ENCODE measurements around the gene GAPT.

Gene GAPT

DNA sequence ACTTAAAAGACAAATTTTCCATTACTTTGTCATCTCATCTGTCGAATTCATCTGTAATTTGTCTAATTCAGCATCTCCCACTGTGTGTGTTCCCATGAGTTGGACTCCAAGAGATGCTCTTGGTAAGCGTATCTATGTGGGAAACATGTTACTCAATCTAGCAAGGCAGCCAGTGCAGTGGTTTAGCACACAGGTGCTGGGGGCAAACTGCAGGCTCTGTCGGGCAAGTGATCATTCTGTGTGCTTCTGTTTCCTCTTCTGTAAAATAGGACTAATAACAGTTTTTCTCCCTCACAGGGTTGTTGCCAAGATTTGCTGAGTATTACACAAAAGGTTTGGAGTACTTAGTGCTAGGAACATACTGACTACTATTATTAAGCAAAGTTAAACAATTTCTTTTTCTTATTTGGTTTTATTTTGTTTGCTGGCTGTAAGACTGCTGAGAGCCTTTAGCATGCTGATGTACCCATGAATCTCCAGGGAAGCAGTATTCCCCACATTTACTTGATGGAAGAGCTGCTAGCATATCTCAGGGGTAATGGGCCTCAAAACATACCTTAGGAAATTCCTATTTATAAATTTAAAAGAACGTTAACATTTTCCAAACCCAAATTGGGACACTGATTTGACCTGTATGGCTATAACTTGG lies 709 bp upstream of the GAPT start:
- Histone ChIP-seq H3K9ac (ENCODE audit: low read length) (no peak overlapping the region), H3F3A (ENCODE audit: insufficient read depth) (no peaks in the 10 kb centered on the region), H3K4me3 (ENCODE audit: insufficient read depth, low read length, poor library complexity, severe bottlenecking) (no peak overlapping the region), H3K9me2 (replicated peaks; ENCODE audit: insufficient read depth, low read length) (no peaks in the 10 kb centered on the region), H3K27me3 (ENCODE audit: low read length) (no peaks in the 10 kb centered on the region), H3K27ac (ENCODE audit: low read depth, low read length) (peak overlapping the region; percentile 57), H2AFZ (ENCODE audit: low read depth, low read length, severe bottlenecking) (peak overlapping the region; percentile 52), H3K79me2 (ENCODE audit: insufficient read depth, low read length) (no peaks in the 10 kb centered on the region), H3K4me2 (ENCODE audit: low read depth, low read length, poor library complexity, severe bottlenecking) (peak overlapping the region; percentile 91), H4K20me1 (ENCODE audit: low read depth, low read length) (no peaks in the 10 kb centered on the region), H3K9me3 (ENCODE audit: insufficient read depth, low read length) (no peaks in the 10 kb centered on the region), H3K36me3 (ENCODE audit: low read length) (no peaks in the 10 kb centered on the region)
- TF ChIP-seq EZH2phosphoT487 (conservative IDR thresholded peaks at IDR 0.05; ENCODE audit: low read length) = no peak
- TF ChIP-seq, protein P1, sequence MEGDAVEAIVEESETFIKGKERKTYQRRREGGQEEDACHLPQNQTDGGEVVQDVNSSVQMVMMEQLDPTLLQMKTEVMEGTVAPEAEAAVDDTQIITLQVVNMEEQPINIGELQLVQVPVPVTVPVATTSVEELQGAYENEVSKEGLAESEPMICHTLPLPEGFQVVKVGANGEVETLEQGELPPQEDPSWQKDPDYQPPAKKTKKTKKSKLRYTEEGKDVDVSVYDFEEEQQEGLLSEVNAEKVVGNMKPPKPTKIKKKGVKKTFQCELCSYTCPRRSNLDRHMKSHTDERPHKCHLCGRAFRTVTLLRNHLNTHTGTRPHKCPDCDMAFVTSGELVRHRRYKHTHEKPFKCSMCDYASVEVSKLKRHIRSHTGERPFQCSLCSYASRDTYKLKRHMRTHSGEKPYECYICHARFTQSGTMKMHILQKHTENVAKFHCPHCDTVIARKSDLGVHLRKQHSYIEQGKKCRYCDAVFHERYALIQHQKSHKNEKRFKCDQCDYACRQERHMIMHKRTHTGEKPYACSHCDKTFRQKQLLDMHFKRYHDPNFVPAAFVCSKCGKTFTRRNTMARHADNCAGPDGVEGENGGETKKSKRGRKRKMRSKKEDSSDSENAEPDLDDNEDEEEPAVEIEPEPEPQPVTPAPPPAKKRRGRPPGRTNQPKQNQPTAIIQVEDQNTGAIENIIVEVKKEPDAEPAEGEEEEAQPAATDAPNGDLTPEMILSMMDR (IDR thresholded peaks at IDR 0.05; ENCODE audit: insufficient read depth, low read length, poor library complexity, severe bottlenecking) = no peak

GRCh38 chr5:58493141-58493540 lies 1.9 kb downstream of the GAPT start:
- Histone ChIP-seq H3K79me2 (ENCODE audit: insufficient read depth, low read length) (no peaks in the 10 kb centered on the region), H3K27me3 (ENCODE audit: low read length) (no peaks in the 10 kb centered on the region), H4K20me1 (ENCODE audit: low read depth, low read length) (no peaks in the 10 kb centered on the region), H3F3A (ENCODE audit: insufficient read depth) (no peaks in the 10 kb centered on the region), H3K36me3 (ENCODE audit: low read length) (no peaks in the 10 kb centered on the region), H3K9me3 (ENCODE audit: insufficient read depth, low read length) (no peaks in the 10 kb centered on the region), H3K9ac (ENCODE audit: low read length) (no peak overlapping the region), H3K27ac (ENCODE audit: low read depth, low read length) (no peak overlapping the region), H3K4me2 (ENCODE audit: low read depth, low read length, poor library complexity, severe bottlenecking) (peak overlapping the region; percentile 91), H2AFZ (ENCODE audit: low read depth, low read length, severe bottlenecking) (no peak overlapping the region), H3K9me2 (replicated peaks; ENCODE audit: insufficient read depth, low read length) (no peaks in the 10 kb centered on the region), H3K4me3 (ENCODE audit: insufficient read depth, low read length, poor library complexity, severe bottlenecking) (no peak overlapping the region)
- TF ChIP-seq, protein P1 (IDR thresholded peaks at IDR 0.05; ENCODE audit: insufficient read depth, low read length, poor library complexity, severe bottlenecking) = no peak
- no peak for TF ChIP-seq EZH2phosphoT487 (conservative IDR thresholded peaks at IDR 0.05; ENCODE audit: low read length)

DNA sequence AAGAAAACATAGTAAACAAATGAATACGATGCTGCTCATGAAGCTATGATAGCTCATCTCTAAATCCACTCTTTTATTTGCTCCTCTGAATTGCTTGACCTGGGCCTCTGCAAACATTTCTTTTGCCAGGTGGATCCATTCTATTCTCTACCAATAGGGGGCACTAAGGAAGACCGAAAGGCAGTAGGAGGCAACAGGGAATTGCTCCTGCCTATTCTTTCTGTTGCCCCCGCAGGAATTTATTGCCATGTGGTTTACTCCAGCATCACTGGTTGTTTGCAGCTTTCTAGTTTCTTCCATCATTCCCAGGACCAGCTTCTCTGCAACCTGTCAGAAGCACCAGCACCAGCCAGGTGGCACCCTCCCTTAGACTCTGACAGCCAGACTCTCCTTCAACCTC lies 5.3 kb downstream of the GAPT start:
- Histone ChIP-seq H3K9me3 (ENCODE audit: insufficient read depth, low read length) (no peaks in the 10 kb centered on the region), H3K36me3 (ENCODE audit: low read length) (no peaks in the 10 kb centered on the region), H3K4me3 (ENCODE audit: insufficient read depth, low read length, poor library complexity, severe bottlenecking) (no peak overlapping the region)

More for the DNA sequence above, 5.3 kb downstream of the GAPT start:
- Histone ChIP-seq H3K27ac (ENCODE audit: low read depth, low read length) (no peak overlapping the region), H3K4me2 (ENCODE audit: low read depth, low read length, poor library complexity, severe bottlenecking) (no peak overlapping the region), H3K9me2 (replicated peaks; ENCODE audit: insufficient read depth, low read length) (no peaks in the 10 kb centered on the region), H4K20me1 (ENCODE audit: low read depth, low read length) (no peaks in the 10 kb centered on the region), H3K9ac (ENCODE audit: low read length) (no peak overlapping the region), H3K79me2 (ENCODE audit: insufficient read depth, low read length) (no peaks in the 10 kb centered on the region), H2AFZ (ENCODE audit: low read depth, low read length, severe bottlenecking) (no peak overlapping the region), H3F3A (ENCODE audit: insufficient read depth) (no peaks in the 10 kb centered on the region), H3K27me3 (ENCODE audit: low read length) (no peaks in the 10 kb centered on the region)
- no peak for TF ChIP-seq EZH2phosphoT487 (conservative IDR thresholded peaks at IDR 0.05; ENCODE audit: low read length)
- TF ChIP-seq, protein P1 (IDR thresholded peaks at IDR 0.05; ENCODE audit: insufficient read depth, low read length, poor library complexity, severe bottlenecking) = no peak
